Effector memory CD8-positive, alpha-beta T cell (primary cell): ENCODE results near the gene NUP35.
"Not testable (repeated sequence)": the region's sequence is repeated elsewhere in the genome, so short reads cannot be mapped to it uniquely, and the experiment has no call there.

Experiments
- ATAC-seq: fragments of 150-1000 bp; cut with Tn5 transposase; replicated peaks from 2 replicates; pipeline ENCODE4 v1.10.0; 2021; ENCODE audit warnings: mild to moderate bottlenecking, moderate library complexity
- DNase-seq, 3 experiments: peaks; one replicate each; pipeline ENCODE4 v3.0.0; 2021
- H3K27ac Mint-ChIP-seq, 2 donors: one replicate each; pipeline ENCODE4 v1.8.0; 2022; ENCODE audit warnings: mild to moderate bottlenecking in 2 of 2, mixed read lengths in 2 of 2, moderate library complexity in 2 of 2
- H3K27me3 Mint-ChIP-seq, 2 donors: one replicate each; pipeline ENCODE4 v1.8.0; 2022; ENCODE audit warnings: mixed read lengths in 2 of 2
- H3K36me3 Mint-ChIP-seq: one replicate; pipeline ENCODE4 v1.8.0; 2022; ENCODE audit warnings: mild to moderate bottlenecking, moderate library complexity, mixed read lengths; ENCODE audit not compliant: insufficient read depth
- H3K4me1 Mint-ChIP-seq, 2 donors: one replicate each; pipeline ENCODE4 v1.8.0; 2022; ENCODE audit warnings: low read depth in 2 of 2, mixed read lengths in 2 of 2
- H3K4me3 Mint-ChIP-seq, 2 donors: one replicate each; pipeline ENCODE4 v1.8.0; 2022; ENCODE audit warnings: mild to moderate bottlenecking in 2 of 2, mixed read lengths in 2 of 2, moderate library complexity in 2 of 2
- H3K9me3 Mint-ChIP-seq, 2 donors: one replicate each; pipeline ENCODE4 v1.8.0; 2022; ENCODE audit warnings: mixed read lengths in 2 of 2

The NUP35 gene

GRCh38 chr2:183157131-183157530 lies 32.9 kb downstream of the NUP35 start:
- DNase-seq (no peak), ATAC-seq (no peak)
- Mint-ChIP-seq H3K36me3 (peaks cover 25% of the 10 kb centered on the region), H3K27me3 (no peaks in the 10 kb centered on the region), H3K4me3 (no peak overlapping the region), H3K4me1 (no peaks in the 10 kb centered on the region), H3K9me3 (no peaks in the 10 kb centered on the region), H3K27ac (no peak overlapping the region)

DNA sequence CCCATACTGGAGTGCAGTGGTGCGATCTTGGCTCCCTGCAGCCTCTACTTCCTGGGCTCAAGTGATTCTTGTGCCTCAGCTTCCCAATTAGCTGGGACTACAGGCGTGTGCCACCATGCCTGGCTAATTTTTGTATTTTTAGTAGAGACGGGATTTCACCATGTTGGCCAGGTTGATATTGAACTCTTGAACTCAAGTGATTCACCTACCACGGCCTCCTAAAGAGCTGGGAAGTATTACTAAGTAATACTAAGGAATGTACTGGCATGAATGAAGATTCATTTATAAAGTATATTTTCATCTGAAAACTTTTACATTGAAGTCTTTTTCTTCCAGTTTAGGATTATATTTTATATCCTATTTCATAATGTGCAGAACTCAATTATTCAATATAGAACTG lies 38.1 kb downstream of the NUP35 start:
- Mint-ChIP-seq H3K27ac (peak overlapping the region in 1 of 2 donors; percentile 12), H3K4me3 (no peak overlapping the region), H3K36me3 (peaks cover 30% of the 10 kb centered on the region), H3K9me3 (no peaks in the 10 kb centered on the region), H3K27me3 (no peaks in the 10 kb centered on the region), H3K4me1 (no peaks in the 10 kb centered on the region)
- ATAC-seq (no peak), DNase-seq (no peak)

DNA sequence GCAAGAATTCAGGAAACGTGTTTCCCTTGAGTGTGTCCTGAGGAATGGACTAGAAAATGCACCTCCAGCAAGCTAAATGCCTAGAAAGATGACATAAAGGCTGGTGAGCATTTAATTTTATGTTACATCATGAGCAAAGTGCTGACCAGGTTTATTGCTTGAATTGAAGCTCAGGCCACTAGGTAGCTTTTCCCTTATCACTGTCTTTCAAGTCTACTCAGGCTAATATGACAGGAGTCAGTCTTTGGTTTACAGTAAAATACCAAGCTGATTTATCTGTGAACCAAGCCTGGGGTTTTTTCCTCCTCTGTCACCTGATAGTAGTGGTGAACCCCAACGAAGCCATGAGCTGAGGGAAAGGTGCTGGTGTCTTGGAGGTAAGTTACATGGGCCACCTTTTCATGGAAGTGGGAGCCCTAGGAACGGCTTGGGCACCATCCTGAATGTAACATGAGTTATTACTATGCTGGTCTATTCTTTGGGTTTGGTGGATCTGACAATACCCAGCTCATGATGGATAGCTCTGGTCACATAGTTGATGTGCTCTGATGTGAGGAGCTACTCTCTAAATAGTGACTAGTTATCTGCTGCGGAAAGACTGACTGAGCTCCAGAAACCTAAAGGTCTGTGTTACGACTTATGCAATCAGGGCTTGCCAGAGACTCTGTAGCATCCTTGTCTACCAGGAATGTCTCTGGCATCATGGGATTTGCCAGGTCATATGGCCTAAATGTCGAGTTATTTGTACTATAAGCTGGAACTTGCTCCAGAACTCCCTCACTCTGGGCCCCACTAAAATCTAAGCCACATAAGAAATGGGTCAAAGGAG lies 39.8 kb downstream of the NUP35 start:
- peaks cover 28% of the 10 kb centered on the region for H3K36me3 Mint-ChIP-seq
- H3K27ac Mint-ChIP-seq = no peak overlapping the region

DNA sequence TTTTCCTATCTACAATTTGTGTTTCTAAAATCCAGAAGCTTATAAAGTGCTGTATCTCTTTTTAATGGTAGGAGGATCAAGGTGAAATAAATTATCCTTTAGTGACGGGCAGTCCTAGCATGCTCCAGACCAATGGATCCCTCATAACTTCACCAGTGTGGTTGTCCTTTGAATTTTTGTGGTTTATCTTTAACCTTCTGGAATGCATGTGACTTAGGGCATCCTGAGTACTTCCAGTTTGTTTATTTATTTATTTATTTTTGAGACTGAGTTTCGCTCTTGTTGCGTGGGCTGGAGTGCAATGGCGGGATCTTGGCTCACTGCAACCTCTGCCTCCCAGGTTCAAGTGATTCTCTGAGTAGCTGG lies 40.4 kb downstream of the NUP35 start:
- Mint-ChIP-seq H3K4me3 (no peak overlapping the region), H3K9me3 (no peaks in the 10 kb centered on the region), H3K4me1 (peaks cover 2 to 8% of the 10 kb centered on the region in 2 donors), H3K27ac (no peak overlapping the region), H3K27me3 (no peaks in the 10 kb centered on the region), H3K36me3 (peaks cover 23% of the 10 kb centered on the region)
- DNase-seq = no peak
- ATAC-seq = no peak

More for the DNA sequence above, 39.8 kb downstream of the NUP35 start:
- no peaks in the 10 kb centered on the region for H3K9me3 Mint-ChIP-seq
- H3K27me3 Mint-ChIP-seq = no peaks in the 10 kb centered on the region
- no peak for DNase-seq
- ATAC-seq = no peak
- H3K4me1 Mint-ChIP-seq = peaks cover 2 to 5% of the 10 kb centered on the region in 2 donors
- H3K4me3 Mint-ChIP-seq = no peak overlapping the region

DNA sequence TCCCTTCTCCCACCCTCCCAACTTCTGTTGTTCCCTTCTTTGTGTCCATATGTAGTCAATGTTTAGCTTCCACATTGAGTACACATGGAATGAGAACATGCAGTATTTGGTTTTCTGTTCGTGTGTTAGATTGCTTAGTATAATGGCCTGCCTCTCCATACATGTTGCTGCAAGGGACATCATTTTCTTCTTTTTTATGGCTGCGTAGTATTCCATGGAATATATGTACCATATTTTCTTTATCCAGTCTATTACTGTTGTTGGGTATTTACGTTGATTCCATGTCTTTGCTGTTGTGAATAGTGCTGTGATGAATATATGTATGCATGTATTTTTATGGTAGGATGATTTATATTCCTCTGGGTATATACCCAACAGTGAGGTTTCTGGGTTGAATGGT lies 42.0 kb downstream of the NUP35 start:
- H3K27me3 Mint-ChIP-seq = no peaks in the 10 kb centered on the region
- no peak overlapping the region for H3K27ac Mint-ChIP-seq
- no peak overlapping the region for H3K4me3 Mint-ChIP-seq
- no peak for DNase-seq
- peaks cover 2 to 18% of the 10 kb centered on the region in 2 donors for H3K4me1 Mint-ChIP-seq
- no peaks in the 10 kb centered on the region for H3K9me3 Mint-ChIP-seq
- ATAC-seq = no peak
- H3K36me3 Mint-ChIP-seq = peaks cover 13% of the 10 kb centered on the region

DNA sequence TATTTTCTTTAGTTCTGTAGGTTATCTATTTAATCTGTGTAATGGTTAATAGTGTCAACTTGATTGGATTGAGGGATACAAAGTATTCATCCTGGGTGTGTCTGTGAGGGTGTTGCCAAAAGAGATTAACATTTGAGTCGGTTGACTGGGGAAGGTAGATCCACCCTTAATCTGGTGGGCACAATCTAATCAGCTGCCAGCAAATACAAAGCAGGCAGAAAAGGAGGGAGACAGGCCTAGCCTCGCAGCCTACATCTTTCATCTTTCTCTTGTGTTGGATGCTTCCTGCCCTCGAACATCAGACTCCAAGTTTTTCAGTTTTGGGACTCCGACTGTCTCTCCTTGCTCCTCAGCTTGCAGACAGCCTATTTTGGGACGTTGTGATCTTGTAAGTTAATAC lies 42.7 kb downstream of the NUP35 start:
- not testable (repeated sequence) for H3K36me3 Mint-ChIP-seq, ATAC-seq, H3K27me3 Mint-ChIP-seq, H3K4me3 Mint-ChIP-seq, H3K9me3 Mint-ChIP-seq, H3K27ac Mint-ChIP-seq, DNase-seq
- H3K4me1 Mint-ChIP-seq = peaks cover 2 to 19% of the 10 kb centered on the region in 2 donors

DNA sequence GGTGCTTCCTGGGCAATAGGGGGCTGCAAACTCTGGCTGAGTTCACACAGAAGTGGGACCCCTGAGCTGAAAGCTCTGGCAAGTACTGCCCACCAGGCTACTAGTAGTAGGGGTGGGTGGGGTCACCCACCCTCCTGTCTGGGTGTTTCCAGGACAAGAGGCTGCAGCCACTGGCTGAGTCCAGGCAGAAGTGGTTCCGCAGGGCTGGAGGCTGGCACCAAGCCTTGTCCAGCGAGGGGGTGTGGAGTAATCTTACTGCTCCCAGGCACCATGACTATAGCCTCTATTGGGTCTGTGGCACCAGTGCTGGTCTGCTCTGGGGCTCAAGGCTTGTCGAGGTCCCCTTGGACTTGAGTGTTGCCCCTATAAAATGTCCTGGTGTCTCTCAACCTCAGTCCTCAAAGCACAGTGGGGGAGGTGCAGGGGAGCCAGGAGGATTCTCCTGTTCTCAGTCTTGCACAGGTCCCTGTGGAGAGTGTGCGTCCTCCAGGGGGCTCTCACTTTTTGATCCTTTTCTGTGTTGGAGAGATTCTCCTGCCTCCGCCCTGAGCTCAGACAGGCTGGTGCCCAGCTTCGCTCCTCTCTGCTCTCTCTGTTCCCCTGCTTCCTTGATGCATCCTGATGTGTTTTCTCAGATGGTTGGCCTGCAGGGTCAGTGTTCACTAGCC lies 48.1 kb downstream of the NUP35 start:
- peaks cover 7 to 18% of the 10 kb centered on the region in 2 donors for H3K9me3 Mint-ChIP-seq
- no peaks in the 10 kb centered on the region for H3K36me3 Mint-ChIP-seq
- no peaks in the 10 kb centered on the region for H3K27me3 Mint-ChIP-seq
- H3K27ac Mint-ChIP-seq = no peak overlapping the region
- no peak for ATAC-seq
- H3K4me3 Mint-ChIP-seq = no peak overlapping the region
- peaks cover 6 to 25% of the 10 kb centered on the region in 2 donors for H3K4me1 Mint-ChIP-seq
- no peak for DNase-seq

DNA sequence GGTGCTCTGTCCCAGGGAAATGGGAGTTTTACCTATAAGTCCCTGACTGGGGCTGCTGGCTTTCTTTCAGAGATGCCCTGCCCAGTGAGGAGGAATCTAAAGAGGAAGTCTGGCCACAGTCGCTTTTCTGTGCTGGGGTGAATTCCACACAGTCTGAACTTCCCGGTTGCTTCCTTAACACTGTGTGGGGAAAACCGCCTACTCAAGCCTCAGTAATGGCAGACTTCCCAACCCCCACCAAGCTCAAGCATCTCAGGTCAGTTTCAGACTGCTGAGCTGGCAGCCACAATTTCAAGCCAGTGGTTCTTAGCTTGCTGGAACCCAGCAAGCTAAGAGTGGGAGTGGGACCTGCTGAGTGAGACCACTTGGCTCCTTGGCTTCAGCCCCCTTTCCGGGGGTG lies 54.9 kb downstream of the NUP35 start:
- Mint-ChIP-seq H3K9me3 (peaks cover 8 to 28% of the 10 kb centered on the region in 2 donors), H3K27ac (no peak overlapping the region), H3K36me3 (peaks cover 5% of the 10 kb centered on the region), H3K4me3 (no peak overlapping the region), H3K27me3 (no peaks in the 10 kb centered on the region), H3K4me1 (peaks cover 3 to 6% of the 10 kb centered on the region in 2 donors)
- ATAC-seq (no peak), DNase-seq (no peak)

- Mint-ChIP-seq H3K9me3 (no peaks in the 10 kb centered on the region), H3K36me3 (peaks cover 24% of the 10 kb centered on the region)
Measured at GRCh38 chr2:183185534-183185933, 61.3 kb downstream of the NUP35 start.

GRCh38 chr2:183186296-183186695 lies 62.1 kb downstream of the NUP35 start:
- ATAC-seq (no peak), DNase-seq (no peak)
- Mint-ChIP-seq H3K4me1 (peaks cover 6 to 11% of the 10 kb centered on the region in 2 donors), H3K9me3 (no peaks in the 10 kb centered on the region), H3K4me3 (no peak overlapping the region), H3K27ac (no peak overlapping the region), H3K27me3 (no peaks in the 10 kb centered on the region), H3K36me3 (peaks cover 25% of the 10 kb centered on the region)

More at GRCh38 chr2:183185534-183185933, 61.3 kb downstream of the NUP35 start:
- Mint-ChIP-seq H3K4me1 (peaks cover 6 to 11% of the 10 kb centered on the region in 2 donors), H3K27ac (peak overlapping the region in 1 of 2 donors; percentile 9), H3K27me3 (no peaks in the 10 kb centered on the region), H3K4me3 (no peak overlapping the region)
- no peak for DNase-seq
- ATAC-seq = no peak

DNA sequence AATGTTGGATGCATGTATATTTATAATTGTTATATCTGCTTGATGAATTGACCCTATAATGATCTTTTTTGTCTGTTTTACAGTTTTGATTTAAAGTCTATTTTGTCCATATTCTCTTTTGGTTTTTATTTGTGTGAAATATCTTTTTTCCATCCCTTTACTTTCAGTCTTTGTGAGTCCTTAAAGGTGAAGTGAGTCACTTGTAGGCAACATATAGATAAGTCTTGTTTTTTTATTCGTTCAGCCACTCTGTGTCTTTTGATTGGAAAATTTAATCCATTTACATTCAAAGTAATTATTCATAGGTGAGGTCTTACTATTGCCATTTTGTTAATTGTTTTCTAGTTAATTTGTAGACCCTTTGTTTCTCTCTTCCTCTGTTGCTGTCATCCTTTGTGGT lies 62.5 kb downstream of the NUP35 start:
- H3K27me3 Mint-ChIP-seq = no peaks in the 10 kb centered on the region
- H3K4me1 Mint-ChIP-seq = peaks cover 6 to 11% of the 10 kb centered on the region in 2 donors
- no peak overlapping the region for H3K4me3 Mint-ChIP-seq
- ATAC-seq (no peak), DNase-seq (no peak)
- H3K9me3 Mint-ChIP-seq = no peaks in the 10 kb centered on the region
- peak overlapping the region in 1 of 2 donors; percentile 25 for H3K27ac Mint-ChIP-seq
- peaks cover 28% of the 10 kb centered on the region for H3K36me3 Mint-ChIP-seq

GRCh38 chr2:183192343-183192742 lies 68.1 kb downstream of the NUP35 start:
- H3K4me1 Mint-ChIP-seq = no peaks in the 10 kb centered on the region
- ATAC-seq (no peak), DNase-seq (no peak)
- no peaks in the 10 kb centered on the region for H3K27me3 Mint-ChIP-seq
- peaks cover 24% of the 10 kb centered on the region for H3K36me3 Mint-ChIP-seq
- H3K9me3 Mint-ChIP-seq = no peaks in the 10 kb centered on the region
- no peak overlapping the region for H3K27ac Mint-ChIP-seq
- no peak overlapping the region for H3K4me3 Mint-ChIP-seq

DNA sequence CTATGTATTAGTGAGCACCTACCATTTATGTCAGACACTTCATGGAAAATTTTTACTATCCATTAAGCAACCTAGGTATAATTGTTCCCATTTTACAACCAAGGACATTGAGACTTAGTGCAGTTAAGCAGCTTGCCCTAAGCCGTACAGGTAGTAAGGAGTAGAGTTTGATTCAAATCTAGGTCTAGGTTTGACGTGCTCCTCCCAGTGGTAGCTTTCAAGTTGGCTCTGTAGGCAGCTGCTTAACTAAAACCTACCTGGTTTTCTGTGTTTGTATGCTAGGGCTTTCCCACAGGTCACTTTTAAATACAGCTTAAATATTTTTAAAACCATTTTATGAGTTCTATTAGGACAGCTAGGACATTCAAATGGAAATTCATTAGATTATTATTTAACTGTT lies 69.7 kb downstream of the NUP35 start:
- DNase-seq (no peak), ATAC-seq (no peak)
- Mint-ChIP-seq H3K9me3 (no peaks in the 10 kb centered on the region), H3K27ac (no peak overlapping the region), H3K36me3 (peaks cover 13% of the 10 kb centered on the region), H3K27me3 (no peaks in the 10 kb centered on the region), H3K4me1 (no peaks in the 10 kb centered on the region), H3K4me3 (no peak overlapping the region)

- ATAC-seq = no peak
- H3K36me3 Mint-ChIP-seq = peaks cover 10% of the 10 kb centered on the region
- H3K4me3 Mint-ChIP-seq = no peak overlapping the region
- no peaks in the 10 kb centered on the region for H3K27me3 Mint-ChIP-seq
- no peak for DNase-seq
- no peaks in the 10 kb centered on the region for H3K9me3 Mint-ChIP-seq
- no peaks in the 10 kb centered on the region for H3K4me1 Mint-ChIP-seq
- H3K27ac Mint-ChIP-seq = no peak overlapping the region
Measured at GRCh38 chr2:183195397-183195796, 71.2 kb downstream of the NUP35 start.
